Esophagus squamous epithelium (tissue), 4 donors: ENCODE measurements around the gene CDT1.

Experiments used
- POLR2A ChIP-seq, 4 donors: fragments of 450-650 bp; IDR thresholded peaks; one replicate each; pipeline ENCODE4 v1.6.1; 2017; ENCODE audit warnings: antibody characterized with exemption in 4 of 4, mild to moderate bottlenecking in 4 of 4, moderate library complexity in 3 of 4
- TF ChIP-seq, protein P1 (sequence below), 6 experiments: fragments of 450-650 bp in 4 of 6; fragments of 200-600 bp in 2 of 6; sonication (generic) in 2 of 6; IDR thresholded peaks; one replicate each; pipeline ENCODE4 v1.5.1; 2016 to 2019; ENCODE audit warnings: antibody characterized with exemption in 6 of 6, mild to moderate bottlenecking in 4 of 6, moderate library complexity in 4 of 6

DNA sequence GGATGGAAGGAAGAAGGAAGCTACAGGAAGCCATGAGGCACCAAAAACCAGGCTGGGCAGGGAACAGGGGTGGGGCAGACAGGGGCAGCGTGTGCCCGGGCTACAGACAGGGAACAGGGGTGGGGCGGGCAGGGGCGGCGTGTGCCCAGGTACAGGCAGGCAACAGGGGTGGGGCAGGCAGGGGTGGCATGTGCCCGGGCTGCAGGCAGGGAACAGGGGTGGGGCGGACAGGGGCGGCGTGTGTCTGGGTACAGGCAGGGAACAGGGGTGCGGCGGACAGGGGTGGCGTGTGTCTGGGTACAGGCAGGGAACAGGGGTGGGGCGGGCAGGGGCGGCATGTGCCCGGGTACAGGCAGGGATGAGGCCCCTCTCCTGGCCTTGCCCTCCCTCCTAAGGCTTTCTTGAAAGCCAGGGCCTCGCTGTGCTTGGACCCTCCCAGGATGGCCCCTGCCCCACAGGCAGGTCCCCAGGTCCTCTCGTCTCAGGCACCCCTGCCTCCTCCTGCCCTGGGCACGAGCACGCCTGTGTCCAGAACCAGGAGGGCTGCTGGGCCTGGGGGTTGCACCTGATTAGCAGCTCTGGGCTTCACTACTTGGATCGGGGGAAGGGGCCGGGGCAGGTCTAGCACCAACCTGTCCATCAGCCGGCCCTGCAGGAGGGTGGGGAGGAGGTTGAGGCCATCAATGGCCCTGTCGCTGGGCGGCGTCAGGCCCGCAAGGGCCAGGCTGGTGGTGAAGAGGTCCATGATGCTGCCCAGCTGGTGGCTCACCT, 22.7 kb downstream of the CDT1 start:
- TF ChIP-seq, protein P1, sequence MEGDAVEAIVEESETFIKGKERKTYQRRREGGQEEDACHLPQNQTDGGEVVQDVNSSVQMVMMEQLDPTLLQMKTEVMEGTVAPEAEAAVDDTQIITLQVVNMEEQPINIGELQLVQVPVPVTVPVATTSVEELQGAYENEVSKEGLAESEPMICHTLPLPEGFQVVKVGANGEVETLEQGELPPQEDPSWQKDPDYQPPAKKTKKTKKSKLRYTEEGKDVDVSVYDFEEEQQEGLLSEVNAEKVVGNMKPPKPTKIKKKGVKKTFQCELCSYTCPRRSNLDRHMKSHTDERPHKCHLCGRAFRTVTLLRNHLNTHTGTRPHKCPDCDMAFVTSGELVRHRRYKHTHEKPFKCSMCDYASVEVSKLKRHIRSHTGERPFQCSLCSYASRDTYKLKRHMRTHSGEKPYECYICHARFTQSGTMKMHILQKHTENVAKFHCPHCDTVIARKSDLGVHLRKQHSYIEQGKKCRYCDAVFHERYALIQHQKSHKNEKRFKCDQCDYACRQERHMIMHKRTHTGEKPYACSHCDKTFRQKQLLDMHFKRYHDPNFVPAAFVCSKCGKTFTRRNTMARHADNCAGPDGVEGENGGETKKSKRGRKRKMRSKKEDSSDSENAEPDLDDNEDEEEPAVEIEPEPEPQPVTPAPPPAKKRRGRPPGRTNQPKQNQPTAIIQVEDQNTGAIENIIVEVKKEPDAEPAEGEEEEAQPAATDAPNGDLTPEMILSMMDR (IDR thresholded peaks at IDR 0.05), result no peak
- no peak for TF ChIP-seq POLR2A (IDR thresholded peaks at IDR 0.05)
